GM18951 (cell line): ENCODE data around the gene ERGIC2.

Source experiments
- POLR2A ChIP-seq: IDR thresholded peaks from 4 replicates; pipeline ENCODE4 v1.6.1; 2011; ENCODE audit warnings: mild to moderate bottlenecking; ENCODE audit not compliant: insufficient read length, insufficient read depth; ENCODE audit errors: extremely low read depth
- in situ Hi-C: fragments of 300-500 bp; cut with MboI; formaldehyde crosslinking; loops from one replicate; pipeline ENCODE4 v1.12.0; 2022; ENCODE audit warnings: low sequenced_read_pairs, mixed read lengths, inconsistent platforms; ENCODE audit not compliant: unreplicated experiment

The ERGIC2 gene

DNA sequence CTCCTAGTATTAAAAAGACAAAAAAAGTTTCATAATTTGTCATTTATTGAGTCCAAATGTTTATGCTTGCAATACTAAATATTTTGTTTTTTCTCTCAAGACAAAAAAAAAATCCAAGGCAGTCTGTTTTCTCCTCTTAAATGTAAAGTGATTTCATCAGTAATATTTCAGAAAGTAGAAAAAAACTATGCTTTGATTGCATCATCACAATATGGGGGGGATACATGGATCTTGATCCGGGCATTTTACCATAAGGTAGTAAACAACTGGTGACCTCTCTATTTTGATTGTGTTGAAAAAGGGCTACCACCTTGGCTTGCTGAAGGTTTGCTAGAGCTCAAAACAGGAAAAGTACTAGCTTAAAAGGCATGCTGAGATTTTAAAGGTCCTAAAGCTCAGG, 43.6 kb downstream of the ERGIC2 start:
- TF ChIP-seq POLR2A = no peak
- in situ Hi-C loops = no loop called here

DNA sequence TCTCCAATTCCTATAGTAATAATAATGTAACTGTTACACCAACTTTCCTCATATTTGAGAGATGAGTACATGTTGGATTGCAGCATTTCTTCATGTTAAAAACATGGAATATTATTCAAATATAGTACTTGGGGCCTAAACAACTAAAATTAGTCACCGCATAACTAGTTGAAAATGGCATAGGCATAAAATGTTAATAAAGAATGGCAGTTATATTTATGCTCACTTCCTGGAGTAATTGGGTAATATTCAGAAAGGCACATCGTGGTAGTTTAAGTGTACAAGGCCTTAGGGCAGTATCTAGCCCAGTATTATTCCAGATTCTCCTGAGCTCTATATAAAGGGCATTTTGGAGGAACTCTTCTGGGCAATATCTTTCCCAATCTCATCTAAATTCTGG, 46.0 kb downstream of the ERGIC2 start:
- TF ChIP-seq POLR2A = no peak
- in situ Hi-C loops = no loop called here

DNA sequence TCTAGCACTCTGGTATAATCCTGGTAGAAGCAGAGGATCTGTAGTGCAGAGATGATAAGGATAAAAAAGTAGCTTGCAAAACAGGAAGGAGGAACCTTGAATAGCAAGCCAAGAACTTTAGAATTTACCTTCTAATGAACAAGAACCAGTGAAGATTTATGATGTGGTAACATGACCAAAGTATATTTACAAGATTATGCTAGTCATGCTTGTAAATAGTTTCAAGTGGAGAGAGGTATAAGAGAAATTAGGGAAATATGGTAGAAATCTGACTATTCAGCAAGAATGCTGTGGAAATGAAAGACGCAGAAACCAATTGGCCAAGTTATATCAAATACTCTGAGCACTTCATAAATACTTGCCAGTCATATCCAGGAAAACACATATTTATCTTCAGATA, 47.8 kb downstream of the ERGIC2 start:
- in situ Hi-C loops = no loop called here
- TF ChIP-seq POLR2A = no peak

GRCh38 chr12:29329411-29329810, 51.6 kb downstream of the ERGIC2 start:
- TF ChIP-seq POLR2A = no peak
- in situ Hi-C loops = no loop called here

DNA sequence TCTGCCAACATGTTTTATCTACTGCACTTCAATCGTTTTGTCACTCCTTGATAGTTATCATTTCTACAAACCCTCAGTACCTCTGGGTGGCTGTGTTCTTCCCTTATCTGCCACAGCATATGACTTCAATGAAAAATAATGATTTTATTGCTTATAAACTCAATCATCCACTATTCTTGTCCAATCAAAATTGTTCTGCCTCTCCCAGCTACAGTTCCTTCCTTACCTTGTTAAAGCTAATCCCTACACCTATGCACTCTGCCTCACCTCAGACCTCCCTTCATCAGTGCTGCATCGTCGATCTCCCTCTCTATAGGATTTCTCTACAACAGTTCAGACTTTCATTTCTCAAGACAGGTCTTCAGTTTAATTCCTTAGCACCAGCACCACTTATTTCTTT, 58.8 kb downstream of the ERGIC2 start:
- in situ Hi-C loops = no loop called here
- TF ChIP-seq POLR2A = no peak

- no peak for TF ChIP-seq POLR2A
- in situ Hi-C loops = no loop called here
Observed at GRCh38 chr12:29320295-29321085, 60.5 kb downstream of the ERGIC2 start.

- in situ Hi-C loops = loop anchor here (10.0 kb wide), 1 partner anchor 223 kb away; no protein-coding TSS in a partner anchor
- no peak for TF ChIP-seq POLR2A
Observed at GRCh38 chr12:29317556-29318363, 63.2 kb downstream of the ERGIC2 start.

- TF ChIP-seq POLR2A = no peak
- in situ Hi-C loops = loop anchor here (10.0 kb wide), 1 partner anchor 222 kb away; no protein-coding TSS in a partner anchor
Observed at GRCh38 chr12:29316752-29317151, 64.2 kb downstream of the ERGIC2 start.

- in situ Hi-C loops = loop anchor here (10.0 kb wide), 1 partner anchor 220 kb away; no protein-coding TSS in a partner anchor
Observed at GRCh38 chr12:29314416-29314815, 66.6 kb downstream of the ERGIC2 start.

GRCh38 chr12:29310899-29311298, 70.1 kb downstream of the ERGIC2 start:
- in situ Hi-C loops = loop anchor here (10.0 kb wide), 1 partner anchor 216 kb away; no protein-coding TSS in a partner anchor
- no peak for TF ChIP-seq POLR2A

More at GRCh38 chr12:29314416-29314815, 66.6 kb downstream of the ERGIC2 start:
- no peak for TF ChIP-seq POLR2A

GRCh38 chr12:29309320-29309902, 71.6 kb downstream of the ERGIC2 start:
- in situ Hi-C loops = no loop called here
- no peak for TF ChIP-seq POLR2A

DNA sequence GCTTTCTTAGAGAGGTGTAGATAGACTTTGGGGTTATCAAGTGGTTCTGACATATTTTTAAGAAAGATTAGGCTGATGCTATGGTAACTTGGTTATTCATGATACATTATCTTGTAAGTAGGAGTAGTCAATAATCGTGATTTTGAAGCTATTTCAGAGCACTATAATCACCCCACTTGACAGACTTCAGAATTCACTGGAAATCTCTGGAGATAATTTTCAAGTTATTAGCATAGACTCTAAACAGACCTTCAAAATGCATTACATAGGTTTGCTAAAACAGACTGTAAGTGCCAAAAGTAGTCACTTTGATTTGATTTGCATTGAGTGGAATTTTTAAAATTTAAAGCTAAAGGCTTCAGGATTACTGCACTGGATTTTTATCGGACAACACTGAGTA, 74.3 kb downstream of the ERGIC2 start:
- no peak for TF ChIP-seq POLR2A
- in situ Hi-C loops = no loop called here

DNA sequence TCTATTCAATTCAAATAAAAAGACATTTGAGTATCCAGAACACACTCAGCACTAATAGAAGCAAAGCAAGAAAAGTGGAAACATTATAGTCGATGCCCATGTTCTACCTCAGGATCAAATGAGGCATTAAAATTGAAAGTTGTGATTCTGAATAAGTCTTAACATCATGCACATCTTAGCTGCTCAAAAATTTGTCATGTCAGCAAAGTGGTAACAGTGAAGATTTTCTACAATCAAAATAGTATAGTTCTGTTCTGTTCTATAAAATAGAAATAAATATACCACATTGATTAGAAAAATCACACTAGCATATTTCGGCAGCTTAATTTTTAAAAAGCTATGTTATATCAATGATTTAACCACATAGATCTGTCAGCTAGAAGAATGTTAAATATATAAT, 74.7 kb downstream of the ERGIC2 start:
- in situ Hi-C loops = no loop called here
- no peak for TF ChIP-seq POLR2A
